Skeletal muscle satellite cell (primary cell): ENCODE data around the gene CD84.

Source experiments
- H3K27me3 ChIP-seq: 2 replicates; pipeline ENCODE4 v1.7.0; 2013; ENCODE audit warnings: low read length; ENCODE audit not compliant: control insufficient read depth, insufficient read depth
- H3K36me3 ChIP-seq: 2 replicates; pipeline ENCODE4 v1.7.0; 2013; ENCODE audit warnings: mild to moderate bottlenecking, control low read depth, low read length; ENCODE audit not compliant: insufficient read depth
- H3K4me1 ChIP-seq: 2 replicates; pipeline ENCODE4 v1.7.0; 2013; ENCODE audit warnings: low read length; ENCODE audit not compliant: control insufficient read depth, insufficient read depth
- H3K4me2 ChIP-seq: 2 replicates; pipeline ENCODE4 v1.7.0; 2013; ENCODE audit warnings: mild to moderate bottlenecking, low read length
- H3K4me3 ChIP-seq: 2 replicates; pipeline ENCODE4 v1.7.0; 2013; ENCODE audit warnings: low read length
- H3K9ac ChIP-seq: 2 replicates; pipeline ENCODE4 v1.7.0; 2013; ENCODE audit warnings: mild to moderate bottlenecking, low read depth, low read length, moderate library complexity
- H3K9me3 ChIP-seq: replicated peaks from 2 replicates; pipeline ENCODE4 v1.7.0; 2013; ENCODE audit warnings: mild to moderate bottlenecking, control low read depth, low read length

The CD84 gene

GRCh38 chr1:160548960-160549664 lies 30.2 kb downstream of the CD84 start:
- no peak overlapping the region for H3K4me2 ChIP-seq
- H3K9me3 ChIP-seq, result no peaks in the 10 kb centered on the region
- no peaks in the 10 kb centered on the region for H3K36me3 ChIP-seq
- no peaks in the 10 kb centered on the region for H3K27me3 ChIP-seq
- H3K9ac ChIP-seq, result no peak overlapping the region
- H3K4me3 ChIP-seq, result no peak overlapping the region
- no peaks in the 10 kb centered on the region for H3K4me1 ChIP-seq

GRCh38 chr1:160548183-160548582 lies 31.1 kb downstream of the CD84 start:
- Histone ChIP-seq H3K9me3 (no peaks in the 10 kb centered on the region), H3K36me3 (no peaks in the 10 kb centered on the region), H3K4me1 (no peaks in the 10 kb centered on the region), H3K4me2 (no peak overlapping the region), H3K27me3 (no peaks in the 10 kb centered on the region), H3K9ac (no peak overlapping the region), H3K4me3 (no peak overlapping the region)

- Histone ChIP-seq H3K36me3 (no peaks in the 10 kb centered on the region), H3K9me3 (no peaks in the 10 kb centered on the region), H3K4me3 (no peak overlapping the region), H3K9ac (no peak overlapping the region), H3K4me2 (no peak overlapping the region), H3K4me1 (no peaks in the 10 kb centered on the region), H3K27me3 (no peaks in the 10 kb centered on the region)
These were observed 31.9 kb downstream of the CD84 start for GRCh38 chr1:160547422-160547821.

DNA sequence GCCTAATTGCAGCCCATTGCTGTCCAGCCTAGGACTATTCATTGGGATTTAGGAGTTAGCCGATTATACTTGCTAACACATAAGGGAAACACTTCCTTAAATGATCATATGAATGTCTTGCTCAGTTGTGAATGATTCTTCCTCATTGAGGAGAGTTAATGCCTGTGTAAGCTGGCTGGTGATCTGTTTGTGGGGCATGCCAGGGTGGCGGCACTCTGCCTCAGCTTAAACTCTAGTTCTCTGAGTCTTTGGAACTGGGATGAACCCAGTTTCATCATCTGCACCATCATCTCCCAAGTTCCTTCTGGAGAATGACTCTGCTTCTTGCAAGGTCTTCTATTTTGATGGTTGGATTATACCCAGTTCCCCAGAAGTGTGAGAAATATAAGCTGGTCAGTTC lies 32.4 kb downstream of the CD84 start:
- no peak overlapping the region for H3K4me3 ChIP-seq
- no peaks in the 10 kb centered on the region for H3K36me3 ChIP-seq
- H3K4me1 ChIP-seq, result no peaks in the 10 kb centered on the region
- no peaks in the 10 kb centered on the region for H3K9me3 ChIP-seq
- no peak overlapping the region for H3K4me2 ChIP-seq
- no peak overlapping the region for H3K9ac ChIP-seq
- H3K27me3 ChIP-seq, result no peaks in the 10 kb centered on the region

GRCh38 chr1:160544647-160545046 lies 34.6 kb downstream of the CD84 start:
- Histone ChIP-seq H3K36me3 (no peaks in the 10 kb centered on the region), H3K27me3 (no peaks in the 10 kb centered on the region), H3K4me2 (no peak overlapping the region), H3K4me3 (no peak overlapping the region), H3K4me1 (no peaks in the 10 kb centered on the region), H3K9me3 (no peaks in the 10 kb centered on the region), H3K9ac (no peak overlapping the region)

- H3K4me1 ChIP-seq, result no peaks in the 10 kb centered on the region
- H3K27me3 ChIP-seq, result no peaks in the 10 kb centered on the region
- H3K9ac ChIP-seq, result no peak overlapping the region
These were observed 36.9 kb downstream of the CD84 start for GRCh38 chr1:160542303-160542945.

DNA sequence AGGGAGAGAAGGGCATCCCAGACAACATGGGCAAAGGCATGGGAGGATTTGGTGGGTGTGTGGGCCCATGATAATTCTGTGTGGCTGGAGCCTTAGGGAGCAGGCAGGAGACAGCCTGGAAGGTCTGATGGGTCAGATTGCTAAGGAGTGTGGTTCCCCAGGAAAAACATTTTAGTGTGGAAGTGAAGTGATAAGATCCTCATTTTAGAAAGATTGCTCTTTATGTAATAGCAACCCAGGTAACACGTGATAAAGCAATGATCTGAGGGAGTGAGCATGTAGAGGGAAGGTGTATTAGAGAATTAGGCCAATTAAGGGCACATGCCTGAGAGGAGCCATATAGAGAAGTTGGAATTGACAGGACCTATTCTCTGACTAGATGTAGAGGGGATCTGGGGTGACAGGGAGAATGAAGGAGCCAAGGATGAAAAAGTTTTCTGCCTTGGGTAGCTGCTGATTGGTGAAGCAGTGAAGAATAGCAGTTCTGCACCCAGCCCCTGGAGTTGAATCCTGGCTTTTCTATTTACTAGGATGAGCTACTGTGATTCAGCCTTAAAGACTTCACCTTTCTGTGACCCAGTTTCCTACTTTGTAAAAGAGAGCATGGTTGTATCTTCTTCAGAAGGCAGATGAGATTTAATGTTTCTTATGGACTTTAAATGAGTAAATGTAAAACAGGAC lies 37.5 kb downstream of the CD84 start:
- Histone ChIP-seq H3K4me3 (no peak overlapping the region), H3K9ac (no peak overlapping the region), H3K4me1 (no peaks in the 10 kb centered on the region), H3K4me2 (no peak overlapping the region), H3K36me3 (no peaks in the 10 kb centered on the region), H3K27me3 (no peaks in the 10 kb centered on the region), H3K9me3 (no peaks in the 10 kb centered on the region)

More at GRCh38 chr1:160542303-160542945, 36.9 kb downstream of the CD84 start:
- Histone ChIP-seq H3K36me3 (no peaks in the 10 kb centered on the region), H3K4me3 (no peak overlapping the region), H3K9me3 (no peaks in the 10 kb centered on the region), H3K4me2 (no peak overlapping the region)

DNA sequence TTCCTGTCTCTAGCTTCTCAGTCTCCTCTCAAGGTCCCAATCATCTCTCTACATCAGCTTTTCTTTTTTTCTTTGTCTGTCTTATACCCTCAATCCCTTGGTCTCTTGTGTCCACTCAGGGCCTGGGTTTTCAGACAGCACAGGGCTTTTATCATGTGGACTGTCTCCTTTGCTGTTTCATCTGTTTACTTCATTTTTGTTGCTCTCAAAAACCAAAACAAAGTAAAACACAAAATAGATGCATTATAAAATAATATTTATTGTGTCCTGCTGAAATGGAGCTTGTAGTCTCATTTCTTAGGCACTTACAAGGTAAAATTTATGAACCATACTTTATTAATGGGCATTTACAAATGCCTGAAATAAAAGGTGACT lies 38.5 kb downstream of the CD84 start:
- no peak overlapping the region for H3K9ac ChIP-seq
- no peaks in the 10 kb centered on the region for H3K9me3 ChIP-seq
- H3K36me3 ChIP-seq, result no peaks in the 10 kb centered on the region
- H3K4me2 ChIP-seq, result no peak overlapping the region
- no peak overlapping the region for H3K4me3 ChIP-seq
- H3K4me1 ChIP-seq, result no peaks in the 10 kb centered on the region
- H3K27me3 ChIP-seq, result no peaks in the 10 kb centered on the region

DNA sequence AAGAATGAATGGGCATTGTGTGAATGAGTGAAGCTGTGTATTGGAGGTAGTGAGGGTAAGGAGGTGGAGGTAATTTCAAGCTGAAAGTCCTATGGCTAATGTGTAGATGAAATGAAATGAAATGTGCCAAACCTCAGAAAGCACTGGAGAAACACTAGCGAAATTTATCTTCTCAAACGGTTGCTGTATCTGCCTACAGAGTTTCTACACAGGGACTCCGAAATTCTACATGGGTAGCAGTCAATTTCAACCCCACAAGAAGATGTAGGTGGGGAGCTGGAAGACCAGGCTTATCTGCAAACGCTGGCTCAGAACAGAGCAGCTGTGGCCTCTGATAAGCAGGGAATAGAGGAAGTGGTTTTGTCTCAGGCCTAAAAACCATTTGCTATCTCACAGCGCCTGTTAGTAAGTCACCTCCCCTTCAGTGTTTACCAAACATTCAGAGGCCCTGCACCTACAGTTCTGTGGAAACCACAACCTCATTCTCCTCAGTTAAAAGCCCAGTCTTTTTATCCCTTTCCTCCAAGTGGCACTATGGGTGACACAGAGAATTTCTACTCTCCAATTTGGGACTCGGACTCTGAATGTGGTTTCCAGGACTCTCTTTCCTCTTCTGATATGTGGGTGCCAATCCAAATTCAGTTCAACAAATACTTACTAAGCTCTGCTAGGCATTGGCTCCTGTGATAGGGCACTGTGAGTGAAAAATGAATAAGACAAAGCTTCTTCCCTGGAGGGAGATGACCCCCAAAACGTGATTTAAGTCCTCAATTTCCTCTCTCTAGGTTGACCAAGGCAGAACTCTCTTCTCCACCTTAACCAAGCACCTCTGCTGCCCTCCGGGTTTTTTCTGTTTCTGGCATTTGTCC lies 39.1 kb downstream of the CD84 start:
- no peak overlapping the region for H3K4me2 ChIP-seq
- no peaks in the 10 kb centered on the region for H3K27me3 ChIP-seq
- no peak overlapping the region for H3K4me3 ChIP-seq
- H3K9me3 ChIP-seq, result no peaks in the 10 kb centered on the region
- no peak overlapping the region for H3K9ac ChIP-seq
- H3K36me3 ChIP-seq, result no peaks in the 10 kb centered on the region
- H3K4me1 ChIP-seq, result no peaks in the 10 kb centered on the region

GRCh38 chr1:160539684-160539989 lies 39.7 kb downstream of the CD84 start:
- Histone ChIP-seq H3K4me3 (no peak overlapping the region), H3K9me3 (no peaks in the 10 kb centered on the region), H3K27me3 (no peaks in the 10 kb centered on the region), H3K36me3 (no peaks in the 10 kb centered on the region), H3K4me2 (no peak overlapping the region), H3K4me1 (no peaks in the 10 kb centered on the region), H3K9ac (no peak overlapping the region)

DNA sequence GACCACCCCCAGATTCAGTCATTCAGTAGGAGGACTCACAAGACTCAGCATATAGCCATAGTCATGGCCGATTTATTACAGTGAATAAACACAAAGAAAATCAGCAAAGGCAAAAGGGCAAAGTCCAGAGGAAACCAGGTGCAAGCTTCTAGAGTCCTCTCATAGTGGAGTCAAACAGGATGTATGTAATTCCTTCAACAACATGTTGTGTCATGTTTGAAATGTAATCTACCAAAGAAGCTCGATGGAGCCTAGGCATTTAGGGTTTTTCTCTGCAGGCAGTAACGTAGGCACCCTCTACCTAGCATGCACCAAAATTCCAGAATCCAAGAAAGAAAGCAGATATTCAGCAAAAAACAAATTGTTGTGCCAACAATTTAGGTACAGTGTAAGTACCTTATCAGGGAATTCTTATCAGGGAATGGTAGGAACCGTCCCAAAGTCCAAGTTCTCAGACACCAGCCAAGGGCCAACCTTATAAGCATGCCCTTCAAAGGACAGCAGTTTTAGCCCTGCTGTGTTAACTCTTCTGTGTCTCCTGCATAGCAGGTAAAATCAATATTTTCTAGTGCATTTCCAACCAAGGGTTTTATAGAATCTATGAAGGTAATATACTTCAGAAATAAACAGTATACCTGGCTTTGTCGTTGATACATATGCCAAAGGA lies 40.2 kb downstream of the CD84 start:
- Histone ChIP-seq H3K4me2 (no peak overlapping the region), H3K9ac (no peak overlapping the region), H3K9me3 (no peaks in the 10 kb centered on the region), H3K4me3 (no peak overlapping the region), H3K27me3 (no peaks in the 10 kb centered on the region), H3K4me1 (no peaks in the 10 kb centered on the region), H3K36me3 (no peaks in the 10 kb centered on the region)
